Fibroblast of skin of abdomen (primary cell): Measurements from ENCODE around the gene IL17F.
A peak's percentile ranks its signal among the peaks of the same experiment; 100 is the strongest.
"Not testable (repeated sequence)": the region's sequence is repeated elsewhere in the genome, so short reads cannot be mapped to it uniquely, and the experiment has no call there.

Source experiments
- DNase-seq: peaks from one replicate; pipeline ENCODE4 v3.0.0-alpha.2; 2013

Gene IL17F

DNA sequence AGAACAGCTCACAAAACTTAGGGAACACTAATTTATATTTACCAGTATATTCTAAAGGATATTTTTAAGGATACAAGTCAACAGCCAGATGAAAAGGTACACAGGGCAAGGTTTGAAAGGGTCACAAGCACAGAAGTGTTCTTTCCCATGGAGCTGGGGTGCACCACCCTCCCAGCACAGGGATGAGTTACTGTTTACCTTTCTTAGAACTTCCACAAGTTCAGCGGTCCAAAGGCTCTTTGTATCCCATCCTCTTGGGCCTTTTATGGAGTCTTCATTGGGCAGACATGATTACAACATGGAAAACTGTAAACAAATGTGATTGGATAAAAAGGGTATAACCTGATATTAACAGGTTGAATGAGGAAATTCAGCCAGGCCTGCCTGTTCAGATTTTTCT lies 1.1 kb upstream of the IL17F start:
- no peak for DNase-seq

DNA sequence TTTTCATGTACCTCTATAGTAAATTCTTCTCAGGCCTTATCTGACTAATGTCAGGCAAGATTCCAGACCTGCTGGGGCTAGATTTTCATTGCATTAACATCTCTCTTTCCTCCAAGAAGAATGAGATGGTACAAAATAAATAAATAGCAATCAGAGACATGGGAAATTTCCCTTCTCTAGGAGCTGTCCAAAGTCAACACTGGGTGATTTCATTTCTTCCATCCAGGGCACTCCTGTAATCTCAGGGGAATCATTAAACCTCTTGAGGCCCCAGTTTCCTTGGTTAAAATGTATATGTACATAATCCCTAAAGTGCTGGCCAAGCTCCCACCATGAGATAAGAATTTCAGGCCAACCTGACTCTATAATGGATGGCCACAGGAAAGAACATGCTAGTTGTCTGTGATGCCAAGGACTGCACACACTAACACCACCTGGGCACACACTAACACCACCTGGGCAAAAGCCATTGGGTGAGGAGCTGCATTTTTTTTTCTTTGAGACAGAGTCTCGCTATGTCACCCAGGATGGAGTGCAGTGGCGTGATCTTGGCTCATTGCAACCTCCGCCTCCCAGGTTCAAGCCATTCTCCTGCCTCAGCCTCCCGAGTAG lies 912 bp downstream of the IL17F start:
- no peak for DNase-seq

DNA sequence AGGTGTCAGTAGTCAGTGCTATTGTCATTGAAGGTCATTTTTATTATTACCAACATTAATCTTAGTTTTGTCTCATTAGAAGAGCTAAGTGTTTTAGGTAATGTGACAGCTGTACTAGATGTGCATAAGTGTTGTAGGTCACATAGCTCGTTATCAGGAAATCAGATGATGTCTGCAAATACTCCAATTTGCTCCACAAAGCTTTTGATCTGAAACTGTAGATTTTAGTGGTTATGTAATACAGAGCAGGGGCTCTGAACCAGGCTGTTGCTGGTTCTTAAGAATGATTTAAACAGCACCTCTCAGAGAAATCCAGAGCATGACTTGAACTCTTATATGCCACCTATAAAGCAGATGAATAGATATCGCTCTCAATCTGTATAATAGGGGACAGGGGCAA lies 2.5 kb downstream of the IL17F start:
- DNase-seq: no peak

DNA sequence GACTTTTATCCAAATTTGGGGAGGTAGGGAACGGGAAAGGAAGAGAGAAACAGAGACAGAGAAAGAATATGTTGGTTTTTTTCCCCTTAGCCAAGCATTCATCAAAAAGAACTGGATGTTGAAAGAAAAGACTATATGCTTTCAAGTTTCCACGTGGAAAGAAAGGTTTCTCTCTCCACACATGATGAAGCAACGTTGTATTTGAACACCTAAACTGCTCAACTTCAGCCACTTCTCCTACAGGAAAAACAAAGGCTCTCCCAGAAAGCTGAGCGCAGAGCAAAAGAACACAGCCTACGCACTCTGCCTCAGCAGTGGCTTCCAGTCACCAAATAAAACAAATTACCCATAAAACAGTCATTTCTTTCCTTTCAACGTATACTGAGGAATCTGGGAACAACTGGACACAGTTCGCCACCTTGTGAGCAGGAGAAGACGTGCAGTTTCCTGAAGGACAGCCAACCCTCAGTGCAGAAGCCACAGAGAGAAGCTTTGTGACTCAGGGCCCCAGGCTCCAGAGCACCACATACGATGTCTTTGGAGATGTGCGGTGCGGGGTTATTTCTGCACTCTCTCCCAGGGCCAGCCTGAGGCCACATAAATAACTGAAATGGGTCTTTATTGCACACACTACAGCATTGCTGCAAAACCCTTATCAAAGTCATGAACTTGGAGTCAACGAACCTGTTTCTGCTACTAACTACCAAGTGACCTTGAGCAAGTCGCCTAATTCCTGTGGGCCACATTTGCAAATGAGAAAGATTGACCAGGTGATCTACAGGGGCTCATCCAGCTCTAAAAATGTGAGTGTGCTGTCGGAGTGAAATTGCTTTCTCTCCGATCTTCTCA lies 10.1 kb downstream of the IL17F start:
- peak; percentile 59 for DNase-seq

DNA sequence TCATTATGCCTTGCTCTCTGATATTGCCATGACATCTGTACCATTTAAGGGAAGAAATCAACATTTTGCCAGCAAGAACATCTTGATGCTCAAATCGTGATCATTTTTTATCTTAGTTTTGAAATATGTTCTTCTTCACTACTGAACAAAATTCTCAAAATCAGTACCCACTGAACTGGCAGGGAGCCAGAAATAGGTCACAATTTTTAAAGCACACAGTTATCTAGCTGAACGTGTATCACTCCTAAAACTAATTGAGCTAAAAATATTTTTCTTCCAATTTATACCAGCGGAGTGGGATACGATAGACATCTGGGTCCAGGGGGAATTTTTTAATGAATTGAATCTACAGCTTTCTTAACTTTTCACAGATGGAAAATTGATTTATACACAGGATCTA lies 11.3 kb downstream of the IL17F start:
- no peak for DNase-seq

DNA sequence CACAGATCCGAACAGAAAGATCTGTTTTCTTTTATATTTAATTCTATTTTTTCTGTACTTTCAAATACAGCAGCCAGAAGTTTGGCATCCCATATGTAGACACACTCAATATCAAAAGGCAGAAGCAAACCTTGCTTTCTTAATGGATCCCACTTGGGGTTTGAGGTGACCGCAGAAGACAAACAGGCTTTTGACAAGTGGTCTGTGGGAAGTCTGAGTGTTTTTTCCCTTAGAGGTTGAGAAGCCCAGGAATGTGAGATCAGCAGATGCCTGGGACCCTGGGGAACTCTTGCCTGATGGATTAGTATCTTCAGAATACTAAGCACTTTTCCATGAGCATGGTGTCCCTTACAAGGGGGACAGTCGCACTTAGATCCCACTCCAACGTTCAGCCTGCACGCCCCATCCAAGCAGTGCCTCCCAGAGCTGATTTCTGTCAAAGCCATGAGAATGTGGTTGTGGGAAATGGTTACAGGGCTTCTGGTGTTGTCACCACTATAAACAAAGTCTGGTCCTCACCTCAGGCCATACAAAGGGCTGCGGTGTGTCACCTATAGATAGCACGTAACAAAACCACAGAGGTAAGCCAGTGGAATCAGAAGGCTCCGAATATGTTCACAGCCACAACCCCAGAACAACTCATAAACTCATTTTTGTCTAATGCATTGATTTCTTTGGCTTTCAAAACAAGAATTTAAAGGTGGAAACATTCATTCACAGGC lies 12.7 kb downstream of the IL17F start:
- DNase-seq: peak; percentile 5

DNA sequence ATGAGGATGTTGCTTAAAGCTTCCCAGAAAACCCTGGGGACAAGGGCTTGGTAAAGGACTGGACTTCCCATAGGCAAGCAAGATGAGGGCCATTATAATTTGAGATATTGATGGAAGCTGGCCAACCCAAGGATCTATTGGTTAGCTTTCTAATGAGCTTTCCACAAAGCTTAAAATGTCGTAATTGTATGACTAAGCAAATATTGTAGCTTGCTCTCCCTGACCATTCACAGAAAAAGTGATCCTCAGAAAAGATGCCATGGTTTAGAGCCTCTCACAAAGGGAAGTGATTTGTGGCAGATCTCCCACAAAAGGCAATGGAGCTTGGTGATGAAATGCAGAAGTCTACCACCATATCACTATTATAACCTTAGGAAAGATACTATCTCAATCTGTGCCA lies 13.6 kb downstream of the IL17F start:
- DNase-seq: no peak

DNA sequence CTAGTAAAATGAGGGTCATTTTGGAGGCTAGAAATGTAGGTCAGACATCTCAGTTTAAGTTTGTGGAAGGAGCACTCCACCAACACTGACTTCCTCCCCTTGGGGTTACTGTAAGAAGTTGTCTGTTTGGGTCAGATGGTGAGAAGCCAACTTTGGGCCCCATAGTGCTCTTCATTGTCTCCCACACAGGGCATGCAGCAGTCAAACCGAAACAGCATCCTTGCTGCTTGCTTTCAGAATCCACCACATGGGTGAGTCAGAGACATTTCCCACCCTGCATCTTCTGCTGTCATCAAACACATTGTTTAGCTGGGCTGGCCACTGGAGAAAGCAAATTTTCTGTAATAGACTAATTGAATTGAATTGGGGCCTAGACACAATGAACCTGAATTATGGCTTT lies 16.8 kb downstream of the IL17F start:
- DNase-seq: no peak

DNA sequence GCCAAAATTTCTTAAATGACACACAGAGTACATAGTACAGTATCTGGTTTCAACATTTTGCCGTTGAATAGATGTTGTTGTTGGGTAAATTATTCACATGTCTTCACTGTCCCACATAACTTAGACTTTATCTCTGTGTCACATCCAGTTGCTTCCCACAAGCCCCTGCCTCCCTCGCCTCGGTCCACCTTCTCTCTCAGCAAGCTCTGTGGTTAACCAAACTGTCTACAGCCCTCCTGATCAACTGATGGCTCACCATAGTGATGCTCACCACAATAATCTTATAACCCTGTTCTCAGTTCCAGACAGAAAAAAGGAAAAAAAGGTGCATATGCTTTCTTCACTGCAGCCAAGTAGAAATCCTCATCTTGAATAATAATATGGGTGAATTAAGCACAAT lies 23.0 kb downstream of the IL17F start:
- DNase-seq: no peak

DNA sequence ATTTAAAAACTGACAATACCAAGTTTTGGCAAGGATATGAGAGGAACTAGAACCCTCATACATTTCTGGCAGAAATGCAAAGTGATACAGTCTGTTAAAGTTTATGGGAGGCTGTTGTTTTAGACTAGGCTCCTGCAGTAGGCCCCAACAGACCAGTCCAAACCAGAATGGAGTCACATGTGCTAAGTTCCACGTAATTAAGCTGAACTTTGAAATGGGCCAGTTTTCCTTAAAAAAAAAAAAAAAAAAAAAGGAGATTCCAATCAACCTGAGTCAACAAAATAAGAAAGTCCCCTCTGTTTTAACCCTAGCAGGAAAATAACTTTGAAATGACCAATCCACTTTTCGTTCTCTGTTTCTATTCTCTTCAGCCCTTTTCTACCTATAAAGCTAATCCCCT lies 26.5 kb downstream of the IL17F start:
- no peak for DNase-seq

DNA sequence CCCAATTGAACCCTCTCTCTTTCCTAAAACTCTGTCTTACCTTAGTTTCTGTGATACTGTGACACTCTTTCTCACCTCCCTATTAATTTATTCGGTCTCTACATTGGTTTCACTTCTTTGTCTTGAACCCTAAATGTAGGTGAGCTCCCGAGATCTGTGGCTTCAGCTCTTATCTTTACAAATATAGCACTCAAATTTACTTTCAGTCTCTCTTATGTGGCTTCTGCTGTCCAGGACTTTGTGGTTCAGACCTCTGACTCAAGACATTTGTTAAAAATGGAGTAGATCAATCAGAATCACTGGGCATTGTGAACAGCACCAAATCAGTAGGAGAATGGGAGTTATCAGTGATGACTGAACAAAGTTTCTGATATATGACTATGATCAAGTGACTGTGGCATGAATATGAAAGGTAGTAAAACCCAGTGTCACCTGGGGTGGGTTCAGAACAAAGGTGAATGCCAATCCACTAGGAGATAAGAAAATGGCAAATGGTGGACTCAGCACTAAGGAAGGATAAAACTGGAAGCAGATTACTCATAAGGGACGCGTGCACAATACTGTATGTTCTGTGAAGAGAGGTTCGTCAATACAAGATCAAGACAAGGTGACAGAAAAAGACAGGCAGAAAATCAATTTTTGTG lies 27.2 kb downstream of the IL17F start:
- no peak for DNase-seq

DNA sequence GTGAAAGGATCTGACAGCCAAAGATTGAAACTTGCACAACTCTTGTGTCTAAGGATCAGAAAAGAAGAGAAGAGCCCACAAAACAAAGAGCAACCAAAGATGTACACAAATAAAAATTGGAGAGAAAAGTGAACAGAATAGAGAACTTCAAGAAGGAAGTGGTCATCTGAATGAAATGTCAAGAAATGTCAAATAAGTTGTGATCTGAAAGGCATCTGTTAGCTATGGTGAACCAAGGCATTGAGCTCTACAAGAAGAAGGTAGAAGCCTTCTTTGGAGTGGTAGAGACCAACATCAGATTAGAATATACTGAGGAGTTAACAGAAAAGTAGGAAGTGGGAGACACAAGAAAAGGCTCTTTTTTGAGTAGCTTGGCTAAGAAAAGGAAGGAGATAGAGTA lies 28.5 kb downstream of the IL17F start:
- DNase-seq: no peak

DNA sequence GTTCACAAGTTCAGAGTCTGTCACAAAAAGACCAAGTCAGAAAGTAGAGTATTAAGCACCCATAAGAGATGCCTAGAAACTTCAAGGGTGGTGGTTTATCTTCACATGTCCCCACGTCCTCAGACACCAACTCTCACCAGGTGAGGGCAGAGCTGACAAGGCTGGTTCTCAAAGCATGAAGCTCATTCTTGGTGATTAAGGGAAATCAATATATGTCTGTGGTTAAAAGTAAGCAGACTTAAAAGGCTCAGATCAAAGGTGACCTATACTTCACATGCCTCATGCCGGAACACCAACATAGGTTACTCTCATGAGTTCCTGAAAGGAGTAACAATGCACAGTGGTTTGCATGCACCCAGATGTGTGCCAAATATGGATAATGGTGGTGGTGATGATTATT lies 31.2 kb downstream of the IL17F start:
- DNase-seq: no peak

DNA sequence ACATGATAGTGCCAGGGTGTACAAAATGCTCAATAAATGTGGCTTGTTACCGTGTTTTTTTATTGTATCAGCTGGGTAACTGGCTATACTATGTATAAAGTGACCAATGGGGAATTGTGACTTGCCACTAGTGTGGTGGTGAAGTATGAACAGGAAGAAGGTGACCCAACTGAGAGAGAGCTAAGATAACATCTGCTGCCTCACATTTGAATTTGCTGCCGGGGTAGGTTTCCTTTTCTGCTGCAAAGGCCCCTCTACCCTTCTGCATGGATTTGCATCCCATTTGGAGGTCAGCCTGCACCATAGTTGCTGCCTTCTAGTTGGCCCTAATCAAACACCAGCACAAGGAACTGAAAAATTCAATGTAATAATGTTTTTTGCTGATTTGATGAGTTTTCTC lies 34.1 kb downstream of the IL17F start:
- no peak for DNase-seq

DNA sequence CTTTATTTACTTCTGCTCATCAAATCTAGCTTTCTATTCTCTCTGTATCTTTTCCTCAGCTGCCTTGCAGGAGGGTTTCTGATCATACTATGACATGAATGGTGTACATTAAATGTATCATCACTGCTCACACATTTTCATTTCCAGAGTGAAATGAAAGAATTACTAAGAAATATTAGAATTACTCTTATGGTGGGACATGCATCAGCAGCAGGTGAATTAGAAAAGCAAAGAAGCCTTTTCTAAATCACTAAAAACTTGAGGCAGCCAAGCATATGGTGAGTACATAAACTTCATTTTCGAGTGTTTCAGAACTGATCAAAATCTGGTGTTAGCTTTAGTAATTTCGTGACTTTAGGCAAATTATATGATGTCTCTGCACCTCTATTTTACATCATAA lies 34.5 kb downstream of the IL17F start:
- no peak for DNase-seq

DNA sequence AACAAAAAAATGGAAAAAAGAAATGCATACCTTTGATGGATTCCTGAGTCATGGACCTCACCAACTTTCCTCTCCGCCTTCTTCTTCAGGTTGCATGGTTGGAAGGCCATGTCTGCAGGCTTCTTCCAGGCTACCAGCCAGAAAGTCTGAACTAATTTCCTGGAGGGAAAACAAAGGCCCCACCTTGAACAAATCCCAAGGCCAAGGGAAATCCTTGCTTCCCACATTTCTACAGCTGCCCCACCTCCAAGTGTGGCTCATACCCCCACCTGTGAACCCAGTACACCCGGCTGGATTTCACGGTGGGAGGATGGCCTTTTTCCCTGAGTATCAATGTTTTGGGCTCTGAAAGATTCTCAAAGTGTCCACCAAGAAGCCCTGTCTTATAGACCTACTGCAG lies 35.7 kb downstream of the IL17F start:
- no peak for DNase-seq

DNA sequence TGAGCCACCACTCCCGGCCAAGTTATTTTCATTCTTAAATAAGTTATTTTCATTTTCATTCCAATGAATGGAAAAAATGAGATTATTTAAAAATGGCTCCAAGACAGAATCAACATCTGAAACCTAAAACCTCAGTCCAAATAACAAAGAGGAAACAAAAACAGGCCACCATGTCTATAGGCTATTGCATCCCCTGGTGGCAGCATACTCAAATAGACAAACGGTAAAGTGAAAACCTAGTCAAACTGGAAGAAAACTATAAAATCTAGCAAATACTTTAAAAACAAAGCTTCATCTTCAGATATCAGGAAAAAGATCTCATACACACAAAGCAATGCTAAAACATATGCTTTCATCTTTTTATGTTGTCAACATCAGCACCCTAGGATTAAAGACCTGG lies 37.2 kb downstream of the IL17F start:
- no peak for DNase-seq

DNA sequence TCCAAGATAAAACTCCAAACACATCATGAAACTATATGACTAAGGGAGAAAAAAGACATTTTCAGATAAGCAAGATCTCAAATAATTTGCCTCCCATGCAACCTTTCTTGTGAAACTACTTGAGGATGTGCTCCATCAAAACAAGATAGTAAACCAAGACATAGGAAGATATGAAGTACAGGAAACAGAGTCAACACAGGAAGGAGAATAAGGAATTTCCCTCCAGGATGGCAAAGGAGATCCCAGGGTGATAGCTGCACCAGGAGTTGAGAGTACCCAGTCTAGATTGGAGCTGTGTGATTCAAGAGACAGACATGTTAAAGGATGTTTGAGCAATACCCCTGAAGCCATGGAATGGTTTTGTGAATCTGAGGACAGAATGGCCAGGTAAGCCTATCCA lies 42.8 kb downstream of the IL17F start:
- DNase-seq: no peak

DNA sequence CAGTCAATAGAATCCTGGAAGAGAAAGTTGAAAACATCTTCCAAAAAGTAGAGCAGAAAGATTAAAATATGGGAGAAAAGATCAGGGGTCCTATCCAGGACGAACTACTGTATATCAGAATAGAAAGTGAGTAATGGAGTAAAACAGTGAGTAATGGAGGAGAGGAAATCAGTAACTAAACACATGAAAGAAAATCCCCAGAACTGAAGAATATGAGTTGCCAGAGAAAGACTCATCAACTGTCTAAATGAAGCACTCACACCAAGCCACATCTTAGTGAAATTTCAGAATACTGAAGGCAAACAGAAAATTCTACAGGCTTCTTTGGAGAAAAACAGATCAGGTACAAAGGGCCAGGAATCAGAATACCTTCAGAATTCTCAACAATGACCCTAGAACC lies 43.3 kb downstream of the IL17F start:
- no peak for DNase-seq

DNA sequence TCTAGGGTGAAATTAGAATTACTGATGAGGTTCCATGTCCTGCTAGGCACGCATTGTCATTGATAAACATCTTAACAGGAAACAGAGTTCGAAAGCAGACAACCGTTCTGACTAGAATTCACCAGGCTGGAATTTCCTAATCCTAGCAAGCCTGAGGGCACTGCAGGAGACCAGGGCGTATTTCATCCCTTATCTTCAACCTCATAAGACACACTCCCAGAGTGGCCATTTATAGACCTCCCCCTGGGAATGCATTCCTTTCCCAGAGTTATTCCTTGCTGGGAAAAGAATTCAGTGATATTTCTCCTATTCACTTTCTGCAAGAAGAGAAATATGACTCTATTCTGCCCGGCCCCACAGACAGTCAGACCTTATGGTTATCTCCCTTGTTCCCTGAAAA lies 44.2 kb downstream of the IL17F start:
- not testable (repeated sequence) for DNase-seq

DNA sequence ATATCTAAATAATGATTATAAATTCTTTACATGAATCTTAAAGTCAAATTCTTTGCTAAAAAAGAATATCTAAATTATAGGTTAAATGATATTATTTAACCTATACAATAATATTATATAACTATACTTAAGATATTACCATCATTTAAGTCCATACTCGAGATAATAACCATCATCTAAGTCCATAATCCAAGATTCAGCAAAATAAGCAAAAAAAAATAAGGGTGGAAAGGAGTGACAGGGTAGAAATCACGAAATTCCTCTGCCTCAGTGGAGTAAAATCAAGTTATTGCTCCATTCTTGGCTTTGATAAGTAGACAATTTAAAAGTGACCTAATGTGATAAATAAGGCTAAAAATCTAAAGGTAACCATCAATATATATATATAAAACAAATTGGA lies 48.4 kb downstream of the IL17F start:
- no peak for DNase-seq

DNA sequence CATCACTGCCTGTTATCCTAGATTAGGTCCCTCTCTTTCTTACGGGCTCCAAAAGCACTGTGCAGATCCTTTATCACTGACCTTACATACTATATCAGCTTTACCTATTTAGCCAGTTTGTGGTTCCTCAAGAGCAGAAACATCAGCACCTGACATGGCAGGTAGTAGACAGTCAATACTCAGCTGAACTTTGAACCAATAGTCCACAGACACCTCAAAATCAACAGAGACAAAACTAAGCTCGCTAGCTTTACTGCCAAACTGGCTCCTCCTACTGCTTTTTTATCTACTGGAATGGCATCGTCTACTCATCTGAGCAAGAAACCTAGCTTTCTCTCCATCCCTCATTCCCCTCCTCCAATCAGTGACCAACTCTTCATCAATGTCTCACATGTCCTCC lies 52.5 kb downstream of the IL17F start:
- DNase-seq: no peak

DNA sequence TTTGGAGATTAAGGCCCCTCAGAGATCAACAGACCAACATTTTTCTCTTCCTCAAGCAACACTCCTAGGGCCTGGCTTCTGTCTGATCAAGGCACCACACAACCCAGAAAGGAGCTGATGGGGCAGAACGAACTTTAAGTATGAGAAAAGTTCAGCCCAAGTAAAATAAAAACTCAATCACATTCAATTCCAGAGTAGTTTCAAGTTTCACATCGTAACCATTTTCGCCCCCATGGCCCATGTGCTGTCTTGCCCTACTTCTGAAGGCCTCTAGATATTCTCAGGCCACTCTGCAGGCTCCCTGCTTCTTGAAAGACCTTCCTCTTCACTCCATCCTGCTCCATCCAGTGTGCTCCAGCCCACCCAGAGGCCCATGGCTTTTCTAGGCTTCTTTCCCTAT lies 53.9 kb downstream of the IL17F start:
- DNase-seq: no peak
